Lung (tissue), 12 donors: Measurements from ENCODE around the gene TMC1. TPM values are rescaled to one million over a fixed set of nuclear protein-coding genes. Genes with fewer than 3 reads are reported as not detected.

Experiments used
- ATAC-seq: fragments of 200-7000 bp; cut with Tn5 transposase; one replicate; pipeline ENCODE4 v1.9.1; 2020; ENCODE audit warnings: moderate number of reproducible peaks; ENCODE audit not compliant: insufficient read depth, low FRiP score
- DNase-seq, 3 donors: peaks; one replicate each; pipeline ENCODE4 v3.0.0-alpha.2; 2013 to 2017
- H3K27ac ChIP-seq, 2 donors: one replicate each; pipeline ENCODE4 v1.5.1; 2013; ENCODE audit warnings: mild to moderate bottlenecking in 2 of 2, moderate library complexity in 2 of 2, control low read depth in 1 of 2, inconsistent platforms in 1 of 2, low read depth in 1 of 2, low read length in 1 of 2
- H3K27me3 ChIP-seq, 3 donors: one replicate each; pipeline ENCODE4 v1.5.1; 2013; ENCODE audit warnings: low read length in 2 of 3; ENCODE audit not compliant: control insufficient read depth in 3 of 3, insufficient read depth in 3 of 3
- H3K36me3 ChIP-seq, 4 donors: one replicate each; pipeline ENCODE4 v1.5.1; 2013; ENCODE audit warnings: low read length in 4 of 4, mild to moderate bottlenecking in 1 of 4, moderate library complexity in 1 of 4; ENCODE audit not compliant: control insufficient read depth in 4 of 4, insufficient read depth in 4 of 4
- H3K4me1 ChIP-seq, 5 donors: one replicate each; pipeline ENCODE4 v1.5.1; 2013; ENCODE audit warnings: low read length in 5 of 5, mild to moderate bottlenecking in 2 of 5, moderate library complexity in 1 of 5; ENCODE audit not compliant: control insufficient read depth in 5 of 5, insufficient read depth in 5 of 5
- H3K4me3 ChIP-seq: one replicate; pipeline ENCODE4 v1.5.1; 2013; ENCODE audit warnings: mild to moderate bottlenecking, control low read depth, moderate library complexity
- H3K9ac ChIP-seq, 2 donors: one replicate each; pipeline ENCODE4 v1.5.1; 2013; ENCODE audit warnings: low read length in 2 of 2, control low read depth in 1 of 2; ENCODE audit not compliant: insufficient read depth in 1 of 2
- H3K9me3 ChIP-seq, 4 donors: one replicate each; pipeline ENCODE4 v1.5.1; 2013; ENCODE audit warnings: low read length in 3 of 4, mild to moderate bottlenecking in 1 of 4, moderate library complexity in 1 of 4; ENCODE audit not compliant: control insufficient read depth in 4 of 4, insufficient read depth in 3 of 4
- CTCF ChIP-seq: IDR thresholded peaks from 2 replicates; pipeline ENCODE4 v1.5.1; 2012; ENCODE audit warnings: mild to moderate bottlenecking; ENCODE audit errors: control extremely low read depth, extremely low read depth
- WGBS, 2 donors: extraction: QIAGEN DNeasy Blood & Tissue Kit; methylation state at CpG; one replicate each; pipeline ENCODE4 v1.1.7; 2013; 5-methylcytosine and 5-hydroxymethylcytosine counted together
- polyA plus RNA-seq, 2 donors: library from polyadenylated mRNA; stranded (reverse); fragments of 200-250 nt; gene quantifications; one replicate each; pipeline ENCODE4 v1.2.1, GENCODE V29; 2013
- total RNA-seq, 2 donors: library from RNA; depleted of rRNA in 1 of 2; stranded (reverse); fragments of >200 nt in 1 of 2; gene quantifications; one replicate each; pipeline ENCODE4 v1.2.1, GENCODE V29; 2014 to 2021
- donor health status: control.
- donor health status: control.
- donor health status: Bipolar disorder and iron deficiency.
- donor health status: healthy.
- donor health status: DM: yes; HTN: yes; CAD: no.

TMC1 gene
- total and polyA plus RNA-seq, 4 donors = 0.10 to 0.82 (median 0.21) TPM; not detected in 1

GRCh38 chr9:72614067-72614466 lies 92.7 kb downstream of the TMC1 start:
- no peak for ATAC-seq
- Histone ChIP-seq H3K27me3 (no peaks in the 10 kb centered on the region), H3K27ac (no peak overlapping the region), H3K36me3 (no peaks in the 10 kb centered on the region), H3K4me3 (no peak overlapping the region), H3K4me1 (no peaks in the 10 kb centered on the region), H3K9me3 (no peaks in the 10 kb centered on the region), H3K9ac (no peak overlapping the region)
- no peak for DNase-seq
- TF ChIP-seq CTCF = no peak
- 41 to 66% methylated on average over 1 of the region's 1 CpG for WGBS, 2 donors

GRCh38 chr9:72615931-72616330 lies 94.5 kb downstream of the TMC1 start:
- 96% methylated on average over 6 of the region's 6 CpGs for WGBS, 2 donors

GRCh38 chr9:72618811-72619210 lies 97.4 kb downstream of the TMC1 start:
- WGBS, 2 donors = 93 to 100% methylated on average over 2 of the region's 2 CpGs
- Histone ChIP-seq H3K9ac (no peak overlapping the region), H3K9me3 (peaks cover 0 to 4% (median 0%) of the 10 kb centered on the region in 4 donors), H3K36me3 (no peaks in the 10 kb centered on the region), H3K27ac (no peak overlapping the region), H3K4me1 (no peaks in the 10 kb centered on the region), H3K27me3 (no peaks in the 10 kb centered on the region), H3K4me3 (no peak overlapping the region)
- DNase-seq = no peak
- ATAC-seq = no peak
- TF ChIP-seq CTCF = no peak

More at GRCh38 chr9:72615931-72616330, 94.5 kb downstream of the TMC1 start:
- H3K27me3 ChIP-seq = no peaks in the 10 kb centered on the region
- DNase-seq (no peak), ATAC-seq (no peak)
- H3K9ac ChIP-seq = no peak overlapping the region
- no peaks in the 10 kb centered on the region for H3K9me3 ChIP-seq
- no peak for TF ChIP-seq CTCF
- H3K4me1 ChIP-seq = no peaks in the 10 kb centered on the region
- no peak overlapping the region for H3K4me3 ChIP-seq
- no peak overlapping the region for H3K27ac ChIP-seq
- no peaks in the 10 kb centered on the region for H3K36me3 ChIP-seq

GRCh38 chr9:72622186-72622585 lies 100.8 kb downstream of the TMC1 start:
- no peak for TF ChIP-seq CTCF
- Histone ChIP-seq H3K9me3 (peaks cover 0 to 4% (median 0%) of the 10 kb centered on the region in 4 donors), H3K27me3 (no peaks in the 10 kb centered on the region), H3K36me3 (no peaks in the 10 kb centered on the region), H3K9ac (no peak overlapping the region), H3K27ac (no peak overlapping the region), H3K4me3 (no peak overlapping the region), H3K4me1 (no peaks in the 10 kb centered on the region)
- 63 to 76% methylated on average over 2 of the region's 2 CpGs for WGBS, 2 donors
- DNase-seq (no peak), ATAC-seq (no peak)
